Fibroblast of lung (primary cell): ENCODE measurements around the gene EXD2. TPM values are rescaled to one million over a fixed set of nuclear protein-coding genes. Genes with fewer than 3 reads are reported as not detected.
A peak's percentile ranks its signal among the peaks of the same experiment; 100 is the strongest.
"Not testable (repeated sequence)": the region's sequence is repeated elsewhere in the genome, so short reads cannot be mapped to it uniquely, and the experiment has no call there.

ENCODE experiments used
- DNase-seq, 2 donors: peaks; one replicate each; pipeline versions ENCODE4 v3.0.0 to v3.0.0-alpha.2; 2010; ENCODE audit warnings: low read depth in 2 of 2
- H2AFZ ChIP-seq: 2 replicates; pipeline ENCODE4 v1.5.1; 2012; ENCODE audit warnings: low read length, control low read depth, inconsistent platforms
- H3K27ac ChIP-seq: 2 replicates; pipeline ENCODE4 v1.5.1; 2011; ENCODE audit warnings: low read length, control low read depth; ENCODE audit not compliant: insufficient read depth
- H3K27me3 ChIP-seq: 2 replicates; pipeline ENCODE4 v1.5.1; 2011; ENCODE audit warnings: mild to moderate bottlenecking, low read length; ENCODE audit not compliant: control insufficient read depth, insufficient read depth
- H3K36me3 ChIP-seq: 2 replicates; pipeline ENCODE4 v1.5.1; 2011; ENCODE audit warnings: low read length; ENCODE audit not compliant: control insufficient read depth, insufficient read depth
- H3K4me1 ChIP-seq: 2 replicates; pipeline ENCODE4 v1.5.1; 2011; ENCODE audit warnings: low read length; ENCODE audit not compliant: control insufficient read depth, insufficient read depth; ENCODE audit errors: extremely low read depth
- H3K4me2 ChIP-seq: 2 replicates; pipeline ENCODE4 v1.5.1; 2011; ENCODE audit warnings: low read length, control low read depth; ENCODE audit not compliant: insufficient read depth; ENCODE audit errors: extremely low read depth
- H3K4me3 ChIP-seq, 4 experiments: fragments of 200-600 bp in 1 of 4; sonication (generic) in 1 of 4; replicated peaks in 1 of 4; 2 replicates each; pipeline ENCODE4 v1.5.1; 2011 to 2016; ENCODE audit warnings: low read length in 4 of 4, low read depth in 3 of 4, mild to moderate bottlenecking in 3 of 4, control low read depth in 2 of 4, inconsistent platforms in 1 of 4, mixed read lengths in 1 of 4; ENCODE audit not compliant: insufficient read depth in 1 of 4; ENCODE audit errors: control extremely low read depth in 1 of 4
- H3K79me2 ChIP-seq: 2 replicates; pipeline ENCODE4 v1.5.1; 2012; ENCODE audit warnings: mild to moderate bottlenecking, low read length, inconsistent platforms; ENCODE audit not compliant: control insufficient read depth, insufficient read depth
- H3K9ac ChIP-seq: 2 replicates; pipeline ENCODE4 v1.5.1; 2011; ENCODE audit warnings: mild to moderate bottlenecking, low read length, control low read depth; ENCODE audit not compliant: insufficient read depth
- H3K9me3 ChIP-seq: 2 replicates; pipeline ENCODE4 v1.5.1; 2012; ENCODE audit warnings: low read depth, low read length; ENCODE audit not compliant: control insufficient read depth, insufficient read depth
- H4K20me1 ChIP-seq: 2 replicates; pipeline ENCODE4 v1.5.1; 2011; ENCODE audit warnings: low read length; ENCODE audit not compliant: control insufficient read depth, insufficient read depth; ENCODE audit errors: extremely low read depth
- CTCF ChIP-seq, 2 donors: IDR thresholded peaks in 1 of 2; conservative IDR thresholded peaks in 1 of 2; 1 replicate in 1 of 2; 2 replicates in 1 of 2; pipeline ENCODE4 v1.5.1; 2011 to 2012; ENCODE audit warnings: low read length in 2 of 2, control low read depth in 1 of 2, inconsistent platforms in 1 of 2, low read depth in 1 of 2, mild to moderate bottlenecking in 1 of 2
- EZH2 ChIP-seq: IDR thresholded peaks from 2 replicates; pipeline ENCODE4 v1.5.1; 2012; ENCODE audit warnings: low read length, control low read depth, mild to moderate bottlenecking; ENCODE audit errors: missing control alignments
- polyA plus RNA-seq, 2 donors: library from polyadenylated mRNA; depleted of rRNA in 1 of 2; stranded (reverse) in 1 of 2; unstranded in 1 of 2; fragments of >200 nt; gene quantifications; 2 replicates each; pipeline ENCODE4 v1.2.1, GENCODE V29; 2011 to 2012; ENCODE audit warnings: missing spikeins in 1 of 2
- total RNA-seq: library from RNA; depleted of rRNA; stranded (reverse); fragments of >200 nt; gene quantifications from 2 replicates; pipeline ENCODE4 v1.2.1, GENCODE V29; 2014

Gene EXD2
- total and polyA plus RNA-seq, 2 donors (not counting 1 experiment from before 2014, with no cell fraction given) = 25.5 to 27.7 TPM

DNA sequence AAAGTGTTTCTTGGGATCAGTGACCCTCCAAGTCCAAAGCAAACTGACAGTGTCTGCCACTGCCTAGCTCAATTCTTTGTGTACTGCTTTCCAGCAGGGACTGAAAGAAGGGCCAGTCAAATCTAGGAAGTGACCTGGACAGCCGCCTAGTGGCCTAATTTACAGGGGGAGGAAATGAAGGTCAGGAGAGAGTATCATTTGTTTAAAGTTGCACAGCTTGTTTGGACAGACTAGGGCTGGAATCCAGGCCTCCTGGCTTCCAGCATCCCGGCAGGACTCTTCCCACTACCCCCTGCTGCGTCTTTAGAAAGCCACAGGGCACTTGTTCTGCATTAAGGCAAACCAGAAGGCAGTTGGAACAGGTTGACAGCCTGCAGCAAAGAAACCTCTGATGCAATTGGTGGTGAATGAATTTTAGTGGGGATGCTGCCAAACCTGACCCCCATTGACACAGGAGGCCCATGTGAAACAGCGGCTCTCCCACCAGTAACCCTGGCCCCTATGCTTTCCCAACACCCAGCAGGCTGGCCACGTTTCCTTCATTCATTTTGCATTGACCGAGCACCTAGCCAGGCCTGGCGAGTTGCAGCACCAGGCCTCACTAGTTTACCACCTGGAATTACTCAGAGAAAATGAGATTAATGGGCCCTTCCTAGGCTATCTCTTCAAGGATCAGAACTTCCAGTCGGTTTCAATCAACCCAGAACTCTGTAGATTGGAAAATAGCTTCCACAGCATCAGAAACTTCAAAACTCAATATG, 96.9 kb downstream of the EXD2 start:
- Histone ChIP-seq H3K4me1 (peaks cover 3% of the 10 kb centered on the region), H3K4me3 (no peak overlapping the region), H4K20me1 (no peaks in the 10 kb centered on the region), H3K79me2 (no peaks in the 10 kb centered on the region), H3K4me2 (peak overlapping the region; percentile 18), H3K9me3 (no peaks in the 10 kb centered on the region), H3K9ac (no peak overlapping the region), H3K27me3 (no peaks in the 10 kb centered on the region), H2AFZ (no peak overlapping the region), H3K27ac (no peak overlapping the region), H3K36me3 (no peaks in the 10 kb centered on the region)
- TF ChIP-seq EZH2 (no peak), CTCF (conservative IDR thresholded peaks at IDR 0.05 in 1 of 2, IDR thresholded peaks at IDR 0.05 in 1 of 2; ENCODE audit: low read depth in 1 of 2, low read length in 2 of 2) (peak; percentile 44 to 63)
- peak; percentile 49 to 75 for DNase-seq

DNA sequence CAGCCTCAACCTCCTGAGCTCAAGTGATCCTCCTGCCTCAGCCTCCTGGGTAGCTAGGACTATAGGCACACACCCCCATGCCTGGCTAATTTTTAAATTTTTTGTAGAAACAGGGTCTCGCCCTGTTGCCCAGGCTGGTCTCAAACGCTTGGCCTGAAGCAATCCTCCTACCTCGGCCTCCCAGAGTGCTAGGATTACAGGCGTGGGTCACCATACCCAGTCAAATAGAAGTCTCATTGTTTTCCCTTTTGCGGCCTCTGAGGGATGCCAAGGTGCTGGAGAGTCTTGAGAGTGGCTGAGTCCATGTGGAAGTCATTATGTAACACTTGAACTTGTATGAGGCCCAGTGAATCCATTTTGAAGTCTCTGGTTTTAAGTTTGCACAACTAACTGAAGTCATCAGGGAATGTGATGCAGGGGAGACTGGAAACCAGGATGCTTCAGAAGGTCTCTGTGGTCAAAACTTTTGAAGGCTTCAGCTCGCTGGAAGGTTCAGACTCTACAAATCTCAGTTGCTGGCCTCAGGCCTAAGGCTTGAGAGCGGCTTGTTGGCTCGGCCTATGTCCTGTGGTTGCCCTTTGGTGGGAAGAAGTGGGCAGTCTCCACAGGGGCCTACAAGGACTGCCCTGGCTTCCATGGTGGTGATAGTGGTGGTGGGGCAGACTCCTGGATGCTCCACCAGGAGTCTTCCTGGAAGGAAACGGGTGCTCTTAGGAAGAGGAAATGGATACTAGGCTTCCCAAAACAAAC, 97.8 kb downstream of the EXD2 start:
- Histone ChIP-seq H3K27ac (no peak overlapping the region), H3K4me3 (no peak overlapping the region), H4K20me1 (no peaks in the 10 kb centered on the region), H3K79me2 (no peaks in the 10 kb centered on the region), H3K9me3 (no peaks in the 10 kb centered on the region), H3K4me1 (peaks cover 3% of the 10 kb centered on the region), H3K27me3 (no peaks in the 10 kb centered on the region), H3K9ac (no peak overlapping the region), H2AFZ (no peak overlapping the region), H3K4me2 (no peak overlapping the region), H3K36me3 (no peaks in the 10 kb centered on the region)
- no peak for TF ChIP-seq EZH2
- TF ChIP-seq CTCF (conservative IDR thresholded peaks at IDR 0.05 in 1 of 2, IDR thresholded peaks at IDR 0.05 in 1 of 2; ENCODE audit: low read depth in 1 of 2, low read length in 2 of 2) = no peak
- DNase-seq = peak in 1 of 2 donors; percentile 14

- Histone ChIP-seq H3K4me3 (no peak overlapping the region), H3K9me3 (no peaks in the 10 kb centered on the region), H3K27ac (no peak overlapping the region), H3K4me1 (peaks cover 3% of the 10 kb centered on the region), H3K27me3 (no peaks in the 10 kb centered on the region), H2AFZ (no peak overlapping the region), H3K36me3 (no peaks in the 10 kb centered on the region), H3K9ac (no peak overlapping the region), H4K20me1 (no peaks in the 10 kb centered on the region), H3K4me2 (no peak overlapping the region), H3K79me2 (no peaks in the 10 kb centered on the region)
- no peak for DNase-seq
- TF ChIP-seq CTCF (conservative IDR thresholded peaks at IDR 0.05 in 1 of 2, IDR thresholded peaks at IDR 0.05 in 1 of 2; ENCODE audit: low read depth in 1 of 2, low read length in 2 of 2) (no peak), EZH2 (no peak)
These were observed 98.7 kb downstream of the EXD2 start for GRCh38 chr14:69289811-69290520.

GRCh38 chr14:69290881-69291280, 99.6 kb downstream of the EXD2 start:
- H3K4me1 ChIP-seq, H3K4me3 ChIP-seq, H2AFZ ChIP-seq, H3K79me2 ChIP-seq, DNase-seq, H3K9ac ChIP-seq, H3K36me3 ChIP-seq, H3K9me3 ChIP-seq, H3K4me2 ChIP-seq, H3K27me3 ChIP-seq, H3K27ac ChIP-seq, H4K20me1 ChIP-seq: not testable (repeated sequence)
